Ishikawa (cell line): ENCODE measurements around the gene KDSR.

Experiments
- EP300 ChIP-seq: IDR thresholded peaks from 2 replicates; pipeline ENCODE4 v1.6.1; 2012; ENCODE audit warnings: borderline replicate concordance
- FOXM1 ChIP-seq: IDR thresholded peaks from 2 replicates; pipeline ENCODE4 v1.6.1; 2012; ENCODE audit warnings: low read depth, borderline replicate concordance
- RAD21 ChIP-seq: IDR thresholded peaks from 2 replicates; pipeline ENCODE4 v1.6.1; 2012; ENCODE audit warnings: low read depth
- YY1 ChIP-seq: IDR thresholded peaks from 2 replicates; pipeline ENCODE4 v1.6.1; 2012; ENCODE audit warnings: low read depth
- ZBTB7A ChIP-seq: IDR thresholded peaks from 2 replicates; pipeline ENCODE4 v1.6.1; 2012; ENCODE audit warnings: low read depth
- TF ChIP-seq, protein P1 (sequence below): IDR thresholded peaks from 2 replicates; pipeline ENCODE4 v1.6.1; 2012

- TF ChIP-seq EP300 = no peak
- peak; percentile 83 for TF ChIP-seq RAD21
- TF ChIP-seq, protein P1, sequence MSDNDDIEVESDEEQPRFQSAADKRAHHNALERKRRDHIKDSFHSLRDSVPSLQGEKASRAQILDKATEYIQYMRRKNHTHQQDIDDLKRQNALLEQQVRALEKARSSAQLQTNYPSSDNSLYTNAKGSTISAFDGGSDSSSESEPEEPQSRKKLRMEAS = no peak
- TF ChIP-seq FOXM1 = no peak
- TF ChIP-seq YY1 = no peak
- no peak for TF ChIP-seq ZBTB7A
These were observed 43.9 kb downstream of the KDSR start for GRCh38 chr18:63322908-63323634.
